Measurements from ENCODE around the gene MPZ.

- TF ChIP-seq CTCF (tag by site-specific recombination; IDR thresholded peaks at IDR 0.05): no peak
- no peak for TF ChIP-seq ZNF202 (tag by site-specific recombination; IDR thresholded peaks at IDR 0.05; ENCODE audit: borderline replicate concordance)
- no peak for TF ChIP-seq ZNF23 (tag by site-specific recombination; IDR thresholded peaks at IDR 0.05; ENCODE audit: borderline replicate concordance)
- no peak for TF ChIP-seq YY1 (tag by site-specific recombination; IDR thresholded peaks at IDR 0.05)
- TF ChIP-seq GLI4 (tag by site-specific recombination; IDR thresholded peaks at IDR 0.05): no peak
- TF ChIP-seq REST (tag by site-specific recombination; IDR thresholded peaks at IDR 0.05): no peak
- no peak for TF ChIP-seq KLF16 (tag by site-specific recombination; IDR thresholded peaks at IDR 0.05)
- TF ChIP-seq, protein P1, sequence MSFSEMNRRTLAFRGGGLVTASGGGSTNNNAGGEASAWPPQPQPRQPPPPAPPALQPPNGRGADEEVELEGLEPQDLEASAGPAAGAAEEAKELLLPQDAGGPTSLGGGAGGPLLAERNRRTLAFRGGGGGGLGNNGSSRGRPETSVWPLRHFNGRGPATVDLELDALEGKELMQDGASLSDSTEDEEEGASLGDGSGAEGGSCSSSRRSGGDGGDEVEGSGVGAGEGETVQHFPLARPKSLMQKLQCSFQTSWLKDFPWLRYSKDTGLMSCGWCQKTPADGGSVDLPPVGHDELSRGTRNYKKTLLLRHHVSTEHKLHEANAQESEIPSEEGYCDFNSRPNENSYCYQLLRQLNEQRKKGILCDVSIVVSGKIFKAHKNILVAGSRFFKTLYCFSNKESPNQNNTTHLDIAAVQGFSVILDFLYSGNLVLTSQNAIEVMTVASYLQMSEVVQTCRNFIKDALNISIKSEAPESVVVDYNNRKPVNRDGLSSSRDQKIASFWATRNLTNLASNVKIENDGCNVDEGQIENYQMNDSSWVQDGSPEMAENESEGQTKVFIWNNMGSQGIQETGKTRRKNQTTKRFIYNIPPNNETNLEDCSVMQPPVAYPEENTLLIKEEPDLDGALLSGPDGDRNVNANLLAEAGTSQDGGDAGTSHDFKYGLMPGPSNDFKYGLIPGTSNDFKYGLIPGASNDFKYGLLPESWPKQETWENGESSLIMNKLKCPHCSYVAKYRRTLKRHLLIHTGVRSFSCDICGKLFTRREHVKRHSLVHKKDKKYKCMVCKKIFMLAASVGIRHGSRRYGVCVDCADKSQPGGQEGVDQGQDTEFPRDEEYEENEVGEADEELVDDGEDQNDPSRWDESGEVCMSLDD (tag by site-specific recombination; IDR thresholded peaks at IDR 0.05): no peak
- no peak for TF ChIP-seq ZNF776 (tag by site-specific recombination; IDR thresholded peaks at IDR 0.05; ENCODE audit: borderline replicate concordance)
- TF ChIP-seq ZNF223 (tag by site-specific recombination; IDR thresholded peaks at IDR 0.05): no peak
- TF ChIP-seq ZBTB8A (tag by site-specific recombination; IDR thresholded peaks at IDR 0.05): no peak
- no peak for TF ChIP-seq ZNF792 (tag by site-specific recombination; IDR thresholded peaks at IDR 0.05)
Observed at GRCh38 chr1:161351482-161351881, 41.7 kb upstream of the MPZ start.
